Transverse colon (tissue), 4 donors: ENCODE results near the gene TCERG1L. TPM values are rescaled to one million over a fixed set of nuclear protein-coding genes. Genes with fewer than 3 reads are reported as not detected.

ENCODE experiments used
- DNase-seq: peaks from one replicate; pipeline ENCODE4 v3.0.0-alpha.2; 2019
- H3K27ac ChIP-seq, 4 donors: fragments of 200-600 bp; sonication (generic); 2 replicates each; pipeline ENCODE4 v1.5.1; 2016 to 2018; ENCODE audit warnings: inconsistent platforms in 4 of 4
- H3K27me3 ChIP-seq: fragments of 200-600 bp; sonication (generic); 2 replicates; pipeline ENCODE4 v1.5.1; 2017; ENCODE audit warnings: inconsistent platforms
- H3K36me3 ChIP-seq, 4 donors: fragments of 200-600 bp; sonication (generic); 2 replicates each; pipeline ENCODE4 v1.5.1; 2017 to 2019; ENCODE audit warnings: inconsistent platforms in 4 of 4
- H3K4me1 ChIP-seq, 4 donors: fragments of 200-600 bp; sonication (generic); 2 replicates each; pipeline ENCODE4 v1.5.1; 2017 to 2020; ENCODE audit warnings: inconsistent platforms in 4 of 4
- H3K4me3 ChIP-seq, 4 donors: fragments of 200-600 bp; sonication (generic); 1 replicate in 1 of 4; 2 replicates in 3 of 4; pipeline versions ENCODE4 v1.5.1 to v1.6.1; 2017 to 2019; ENCODE audit warnings: inconsistent platforms in 4 of 4
- H3K9me3 ChIP-seq, 2 donors: fragments of 200-600 bp; sonication (generic); 2 replicates each; pipeline ENCODE4 v1.5.1; 2017 to 2019; ENCODE audit warnings: inconsistent platforms in 2 of 2
- EP300 ChIP-seq: sonication (generic); formaldehyde crosslinking; IDR thresholded peaks from one replicate; pipeline ENCODE4 v1.6.1; 2017; ENCODE audit warnings: antibody characterized with exemption, low read depth
- POLR2A ChIP-seq: fragments of 450-650 bp; IDR thresholded peaks from one replicate; pipeline ENCODE4 v1.6.1; 2016; ENCODE audit warnings: antibody characterized with exemption, mild to moderate bottlenecking, moderate library complexity
- POLR2AphosphoS5 ChIP-seq, 3 donors: sonication (generic); formaldehyde crosslinking; IDR thresholded peaks; one replicate each; pipeline ENCODE4 v1.6.1; 2016; ENCODE audit warnings: antibody characterized with exemption in 3 of 3
- WGBS, 2 donors: methylation state at CpG; one replicate each; pipeline ENCODE4 v1.1.5; 2018; ENCODE audit warnings: low coverage in 1 of 2; 5-methylcytosine and 5-hydroxymethylcytosine counted together
- in situ Hi-C, 4 donors: fragments of 200-750 bp; cut with MboI; loops; one replicate each; pipeline versions ENCODE4 v1.15.0 to v1.15.1; 2017; ENCODE audit warnings: low sequenced_read_pairs in 3 of 4, low pct_ligation_motif_present in 1 of 4, low pct_unique_long_range_greater_than_20kb in 1 of 4
- intact Hi-C: fragments of 100-400 bp; cut with DNase I; formaldehyde crosslinking; loops from one replicate; pipeline ENCODE4 v1.15.1; 2023; ENCODE audit warnings: low total_unique reads
- total RNA-seq, 4 donors: library from RNA; depleted of rRNA; stranded (reverse); fragments of >200 nt; gene quantifications; one replicate each; pipeline ENCODE4 v1.1.0, GENCODE V29; 2016
- TF ChIP-seq, protein P1 (sequence below), 5 experiments: fragments of 200-600 bp in 3 of 5; fragments of 450-650 bp in 2 of 5; sonication (generic) in 3 of 5; IDR thresholded peaks; 1 replicate in 2 of 5; 2 replicates in 3 of 5; pipeline ENCODE4 v1.5.1; 2016 to 2017; ENCODE audit warnings: antibody characterized with exemption in 5 of 5, inconsistent platforms in 3 of 5, mild to moderate bottlenecking in 2 of 5, moderate library complexity in 1 of 5

The TCERG1L gene, protein sequence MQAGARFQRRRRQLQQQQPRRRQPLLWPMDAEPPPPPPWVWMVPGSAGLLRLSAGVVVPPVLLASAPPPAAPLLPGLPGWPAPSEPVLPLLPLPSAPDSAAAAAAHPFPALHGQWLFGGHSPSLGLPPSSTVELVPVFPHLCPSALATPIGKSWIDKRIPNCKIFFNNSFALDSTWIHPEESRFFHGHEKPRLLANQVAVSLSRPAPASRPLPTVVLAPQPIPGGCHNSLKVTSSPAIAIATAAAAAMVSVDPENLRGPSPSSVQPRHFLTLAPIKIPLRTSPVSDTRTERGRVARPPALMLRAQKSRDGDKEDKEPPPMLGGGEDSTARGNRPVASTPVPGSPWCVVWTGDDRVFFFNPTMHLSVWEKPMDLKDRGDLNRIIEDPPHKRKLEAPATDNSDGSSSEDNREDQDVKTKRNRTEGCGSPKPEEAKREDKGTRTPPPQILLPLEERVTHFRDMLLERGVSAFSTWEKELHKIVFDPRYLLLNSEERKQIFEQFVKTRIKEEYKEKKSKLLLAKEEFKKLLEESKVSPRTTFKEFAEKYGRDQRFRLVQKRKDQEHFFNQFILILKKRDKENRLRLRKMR
- total RNA-seq, result under 1 TPM in 1 of 4 donors, not detected in 3; 0.16 TPM

DNA sequence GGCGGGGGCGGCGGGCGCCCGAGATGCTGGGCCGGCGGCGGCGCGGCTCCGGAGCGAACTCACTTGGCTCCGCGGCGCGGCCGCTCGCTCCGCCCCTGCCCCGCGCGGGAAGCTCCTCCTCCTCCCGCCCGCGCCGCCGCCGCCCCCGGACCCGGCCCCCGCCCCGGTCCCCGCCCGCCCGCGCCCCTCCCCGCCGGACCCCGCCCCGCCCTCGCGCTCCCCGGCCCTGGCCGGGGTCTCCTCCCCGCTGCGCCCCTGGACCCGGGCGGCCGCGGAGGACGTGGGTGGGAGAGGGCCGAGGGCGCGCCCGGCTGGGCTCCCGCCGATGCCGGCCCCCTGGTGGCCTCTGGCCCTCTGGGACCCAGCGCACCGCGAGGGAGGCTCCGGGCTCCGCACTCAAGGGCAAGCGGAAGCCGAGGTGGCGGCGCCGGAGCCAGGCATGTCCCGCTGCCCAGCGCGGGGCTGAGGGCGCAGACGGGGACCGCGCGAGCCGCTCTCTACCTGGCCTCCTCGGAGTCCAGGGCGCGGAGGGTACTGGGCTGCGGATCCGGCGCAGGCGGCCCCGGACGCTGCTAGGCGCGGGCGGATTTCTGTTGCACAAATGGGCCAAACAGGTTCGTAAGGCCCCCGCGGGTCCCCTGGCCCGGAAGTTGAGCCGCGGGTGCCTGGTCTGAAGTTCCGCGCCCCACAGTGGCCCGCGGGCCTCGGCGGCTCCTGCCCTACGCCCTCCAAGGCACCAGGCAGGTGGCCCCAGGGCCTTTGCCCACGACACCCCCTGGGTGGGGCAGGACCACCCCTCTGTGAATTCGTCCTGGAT, at the start of gene TCERG1L:
Gene TCERG1L (minus strand): TSS at position 61 of the 817 bp plus-strand sequence. CDS start 86 bp downstream, outside the sequence.
- TF ChIP-seq POLR2A (no peak), POLR2AphosphoS5 (IDR thresholded peaks at IDR 0.05) (no peak), EP300 (no peak)
- in situ Hi-C loops (no loop called here), intact Hi-C loops (no loop called here)
- H3K27me3 ChIP-seq, result peaks cover 60% of the 10 kb centered on the region
- peaks cover 0 to 11% (median 5%) of the 10 kb centered on the region in 4 donors for H3K4me1 ChIP-seq
- no peak for DNase-seq
- no peaks in the 10 kb centered on the region for H3K9me3 ChIP-seq
- 13% methylated on average over 42 of the region's 104 CpGs; no CpG with 5 or more reads in 1 of the 2 donors for WGBS, 2 donors
- H3K36me3 ChIP-seq, result no peaks in the 10 kb centered on the region
- peak within 1 kb of the TSS in 2 of 4 donors; percentile 16 to 34 for H3K4me3 ChIP-seq
- H3K27ac ChIP-seq, result no peak within 1 kb of the TSS

DNA sequence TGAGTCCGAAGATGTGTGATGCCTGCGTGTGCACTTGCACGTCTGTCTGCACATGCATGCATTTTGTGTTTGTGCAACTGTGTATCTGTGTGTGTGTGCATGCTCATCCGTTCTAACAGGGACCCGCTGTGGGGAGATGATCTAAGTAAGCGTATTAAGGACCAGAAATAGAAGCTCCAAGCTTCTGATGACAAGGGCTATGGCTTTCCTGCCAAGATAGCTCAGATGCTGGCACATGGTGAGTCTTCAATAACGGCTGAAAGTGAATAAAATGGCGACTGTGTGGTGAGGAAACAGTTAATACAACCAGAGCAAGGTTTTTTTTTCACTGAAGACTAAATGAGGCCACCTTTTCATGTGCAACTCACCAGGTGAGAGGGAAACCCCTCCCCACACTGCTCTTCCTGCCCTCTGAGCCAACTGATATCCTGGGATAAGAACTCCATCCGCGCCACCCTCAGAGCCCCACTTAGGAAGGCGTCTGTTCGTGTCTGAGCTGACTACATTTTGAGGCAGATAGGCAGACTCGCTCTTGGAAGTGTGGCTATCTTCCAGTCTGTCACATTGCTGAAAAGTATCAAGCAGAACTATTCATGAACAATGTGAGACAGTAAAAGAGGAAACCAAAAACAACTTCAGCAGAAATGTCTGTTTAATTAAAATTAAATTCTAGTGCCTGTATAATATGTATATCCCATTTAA, 47.4 kb upstream of the TCERG1L start:
- H3K4me3 ChIP-seq, result no peak overlapping the region
- intact Hi-C loops (no loop called here), in situ Hi-C loops (no loop called here)
- H3K36me3 ChIP-seq, result no peaks in the 10 kb centered on the region
- H3K27me3 ChIP-seq, result no peaks in the 10 kb centered on the region
- H3K9me3 ChIP-seq, result no peaks in the 10 kb centered on the region
- H3K4me1 ChIP-seq, result no peaks in the 10 kb centered on the region
- WGBS, 2 donors, result 19 to 70% methylated on average over 3 to 13 of the region's 13 CpGs
- TF ChIP-seq POLR2AphosphoS5 (IDR thresholded peaks at IDR 0.05) (no peak), POLR2A (no peak), EP300 (no peak)
- TF ChIP-seq, protein P1, sequence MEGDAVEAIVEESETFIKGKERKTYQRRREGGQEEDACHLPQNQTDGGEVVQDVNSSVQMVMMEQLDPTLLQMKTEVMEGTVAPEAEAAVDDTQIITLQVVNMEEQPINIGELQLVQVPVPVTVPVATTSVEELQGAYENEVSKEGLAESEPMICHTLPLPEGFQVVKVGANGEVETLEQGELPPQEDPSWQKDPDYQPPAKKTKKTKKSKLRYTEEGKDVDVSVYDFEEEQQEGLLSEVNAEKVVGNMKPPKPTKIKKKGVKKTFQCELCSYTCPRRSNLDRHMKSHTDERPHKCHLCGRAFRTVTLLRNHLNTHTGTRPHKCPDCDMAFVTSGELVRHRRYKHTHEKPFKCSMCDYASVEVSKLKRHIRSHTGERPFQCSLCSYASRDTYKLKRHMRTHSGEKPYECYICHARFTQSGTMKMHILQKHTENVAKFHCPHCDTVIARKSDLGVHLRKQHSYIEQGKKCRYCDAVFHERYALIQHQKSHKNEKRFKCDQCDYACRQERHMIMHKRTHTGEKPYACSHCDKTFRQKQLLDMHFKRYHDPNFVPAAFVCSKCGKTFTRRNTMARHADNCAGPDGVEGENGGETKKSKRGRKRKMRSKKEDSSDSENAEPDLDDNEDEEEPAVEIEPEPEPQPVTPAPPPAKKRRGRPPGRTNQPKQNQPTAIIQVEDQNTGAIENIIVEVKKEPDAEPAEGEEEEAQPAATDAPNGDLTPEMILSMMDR (IDR thresholded peaks at IDR 0.05), result no peak
- DNase-seq, result no peak
- no peak overlapping the region for H3K27ac ChIP-seq

DNA sequence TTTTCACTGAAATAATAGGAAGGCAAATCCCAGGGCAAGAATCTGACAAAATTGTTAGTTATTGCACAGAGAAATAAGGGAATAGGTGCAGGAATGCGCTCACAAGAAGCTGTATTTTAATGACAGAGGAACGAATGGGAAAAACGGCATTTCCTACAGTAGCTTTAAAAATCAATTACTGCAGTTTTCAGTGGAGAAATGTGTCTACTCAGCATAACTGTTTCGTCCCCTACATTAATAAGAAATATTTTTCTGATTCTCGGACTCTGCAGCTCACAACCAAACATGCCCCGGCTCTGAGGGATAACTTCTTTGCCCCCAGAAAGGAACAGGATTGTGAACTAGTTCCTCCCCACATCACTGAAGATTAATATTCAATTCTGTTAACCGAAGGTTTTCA, 44.9 kb upstream of the TCERG1L start:
- intact Hi-C loops, result no loop called here
- in situ Hi-C loops, result no loop called here
- WGBS, 2 donors, result 83 to 88% methylated on average over 6 to 7 of the region's 7 CpGs
- Histone ChIP-seq H3K4me3 (no peak overlapping the region), H3K9me3 (no peaks in the 10 kb centered on the region), H3K4me1 (no peaks in the 10 kb centered on the region), H3K36me3 (no peaks in the 10 kb centered on the region), H3K27me3 (no peaks in the 10 kb centered on the region), H3K27ac (no peak overlapping the region)
- no peak for DNase-seq
- TF ChIP-seq POLR2AphosphoS5 (IDR thresholded peaks at IDR 0.05) (no peak), POLR2A (no peak), EP300 (no peak)
- TF ChIP-seq, protein P1 (IDR thresholded peaks at IDR 0.05), result no peak

DNA sequence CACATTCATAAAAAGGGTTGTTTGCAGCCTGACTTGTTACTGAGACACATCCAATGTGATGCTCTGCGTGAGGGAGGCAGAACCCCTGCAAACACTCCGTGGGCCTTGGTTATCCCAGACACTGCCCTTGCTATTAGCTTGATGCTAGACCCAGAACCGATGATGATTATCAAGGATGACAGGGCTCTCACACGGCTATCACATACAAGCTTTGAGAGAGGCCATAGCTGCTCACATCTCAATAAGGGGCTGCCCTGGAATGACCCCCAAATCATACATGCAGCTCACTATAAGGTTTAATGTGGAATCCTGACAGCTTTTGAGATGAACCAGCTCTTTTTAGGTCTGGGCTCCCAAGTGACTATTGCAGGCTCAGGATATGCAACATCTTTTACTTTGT, 44.4 kb upstream of the TCERG1L start:
- H3K27ac ChIP-seq, result no peak overlapping the region
- H3K9me3 ChIP-seq, result no peaks in the 10 kb centered on the region
- DNase-seq, result no peak
- TF ChIP-seq, protein P1 (IDR thresholded peaks at IDR 0.05), result no peak
- TF ChIP-seq POLR2AphosphoS5 (IDR thresholded peaks at IDR 0.05) (no peak), EP300 (no peak), POLR2A (no peak)
- no peaks in the 10 kb centered on the region for H3K4me1 ChIP-seq
- intact Hi-C loops, result no loop called here
- WGBS, 2 donors, result 82% methylated on average over 4 of the region's 4 CpGs; no CpG with 5 or more reads in 1 of the 2 donors
- no peaks in the 10 kb centered on the region for H3K27me3 ChIP-seq
- in situ Hi-C loops, result no loop called here
- H3K4me3 ChIP-seq, result no peak overlapping the region
- no peaks in the 10 kb centered on the region for H3K36me3 ChIP-seq
